Renal cortex interstitium (tissue), 11 donors: ENCODE measurements around the gene CHMP2B. TPM values are rescaled to one million over a fixed set of nuclear protein-coding genes. Genes with fewer than 3 reads are reported as not detected.
"Not testable (repeated sequence)": the region's sequence is repeated elsewhere in the genome, so short reads cannot be mapped to it uniquely, and the experiment has no call there.

Experiments
- DNase-seq, 11 donors: peaks; one replicate each; pipeline ENCODE4 v3.0.0-alpha.2; 2013; ENCODE audit warnings: low read depth in 9 of 11, low spot score in 4 of 11; ENCODE audit errors: extremely low read depth in 1 of 11
- polyA plus RNA-seq, 3 donors: library from polyadenylated mRNA; unstranded; fragments of 120-200 nt; gene quantifications; one replicate each; pipeline ENCODE4 v1.2.1, GENCODE V29; 2013; ENCODE audit not compliant: insufficient read length in 3 of 3

CHMP2B gene
- polyA plus RNA-seq, 3 donors = 54.2 to 69.4 (median 54.3) TPM

DNA sequence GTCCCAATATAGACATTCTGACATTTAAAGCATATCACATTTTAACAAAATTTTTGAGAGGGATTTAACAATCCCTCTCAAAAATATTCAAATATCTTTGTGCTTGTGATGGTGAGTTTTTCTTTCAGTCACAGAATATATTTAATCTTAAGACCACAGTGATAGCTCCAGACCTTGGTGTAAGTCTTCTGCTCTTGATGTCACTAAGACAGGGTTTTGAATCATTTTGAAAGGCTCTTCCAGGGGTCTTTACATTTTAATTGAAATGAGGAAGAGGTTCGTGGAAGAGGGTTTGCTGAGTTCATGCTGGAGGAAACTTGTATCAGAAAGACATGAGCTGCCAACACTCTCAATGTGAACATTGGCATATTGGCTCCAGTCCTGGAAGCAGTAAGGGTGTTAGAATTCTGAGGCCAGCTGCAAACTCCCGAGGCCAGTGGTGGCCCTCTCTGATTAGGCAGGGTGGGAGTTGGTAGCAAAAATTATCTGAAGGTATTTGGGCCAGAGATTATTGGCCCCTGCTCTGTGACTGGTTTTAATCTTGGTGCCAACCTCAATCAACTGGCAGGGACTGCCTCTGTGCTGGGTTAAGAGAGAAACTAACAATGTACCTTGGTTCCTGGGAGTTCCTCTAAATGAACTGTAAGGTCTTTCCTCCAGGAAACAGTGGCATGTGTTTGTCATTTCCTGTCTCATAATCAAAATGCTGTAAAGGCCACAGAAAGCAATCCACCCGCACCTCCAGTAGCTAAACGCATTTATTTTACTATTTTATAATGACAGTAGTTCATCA is 44.0 kb downstream of the CHMP2B start:
- no peak for DNase-seq

DNA sequence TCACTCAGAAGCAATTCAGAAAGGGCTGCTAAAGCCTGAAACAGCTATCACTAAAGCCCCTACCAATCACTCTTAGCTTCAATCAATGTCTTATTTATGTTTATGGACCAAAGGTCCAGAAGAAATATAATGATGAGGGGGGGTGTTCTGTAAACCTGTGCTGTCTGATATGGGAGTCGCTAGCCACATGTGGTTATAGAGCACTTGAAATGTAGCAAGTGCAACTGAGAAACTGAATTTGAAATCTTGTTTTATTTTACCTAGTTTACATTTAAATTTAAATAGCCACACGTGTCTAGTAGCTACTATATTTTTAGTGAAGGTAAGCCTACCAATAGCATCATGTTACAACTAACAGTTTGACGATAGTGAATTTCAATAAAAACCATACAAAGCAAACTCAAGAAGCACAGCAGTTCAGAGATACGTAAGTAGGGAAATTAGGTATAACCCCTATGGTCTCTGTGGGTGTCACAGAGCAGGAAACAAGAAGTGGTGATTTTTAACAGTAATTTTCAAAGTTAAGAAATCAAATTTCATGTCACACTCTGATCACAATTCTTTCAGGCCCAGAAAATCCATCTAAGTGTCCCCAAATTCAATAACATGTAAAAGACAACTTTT is 45.7 kb downstream of the CHMP2B start:
- DNase-seq = no peak

DNA sequence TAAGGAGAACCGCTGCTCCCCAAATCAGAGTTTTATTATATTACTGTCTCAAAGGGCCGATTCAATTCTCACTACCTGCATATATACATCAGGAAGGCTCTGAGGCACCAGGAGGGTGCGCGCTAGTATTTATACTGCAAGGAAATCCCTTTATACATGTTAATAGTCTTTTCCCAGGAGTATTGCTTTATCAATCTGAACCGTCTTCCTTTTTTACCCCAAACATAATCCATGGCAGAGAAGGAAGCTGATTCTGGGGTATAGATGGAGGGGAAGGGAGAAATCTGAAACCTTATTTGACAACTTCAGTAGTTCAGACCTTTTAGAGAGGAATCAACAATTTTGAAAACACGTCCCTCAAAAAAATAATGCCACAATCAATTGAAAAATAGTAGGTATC is 49.4 kb downstream of the CHMP2B start, which contains the start of gene POU1F1:
TSS of gene POU1F1 (minus strand) at position 101 of the 400 bp plus-strand sequence. CDS start 122 bp downstream, outside the sequence.
- no peak for DNase-seq

GRCh38 chr3:87287011-87287410 is 59.9 kb downstream of the CHMP2B start:
- no peak for DNase-seq

DNA sequence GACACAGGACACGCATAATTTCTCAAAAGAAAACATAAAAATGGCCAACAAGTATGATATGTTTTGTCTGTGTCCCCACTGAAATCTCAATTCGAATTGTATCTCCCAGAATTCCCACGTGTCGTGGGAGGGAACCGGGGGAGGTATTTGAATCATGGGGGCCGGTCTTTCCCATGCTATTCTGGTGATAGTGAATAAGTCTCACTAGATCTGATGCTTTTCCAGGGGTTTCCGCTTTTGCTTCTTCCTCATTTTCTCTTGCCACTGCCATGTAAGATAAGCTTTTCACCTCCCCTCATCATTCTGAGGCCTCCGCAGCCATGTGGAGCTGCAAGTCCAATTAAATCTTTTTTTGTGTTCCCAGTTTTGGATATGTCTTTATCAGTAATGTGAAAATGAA is 61.3 kb downstream of the CHMP2B start:
- DNase-seq = no peak

- DNase-seq = peak in 5 of 11 donors; percentile 15 to 38 (median 23)
Observed at GRCh38 chr3:87298111-87298718, 71.1 kb downstream of the CHMP2B start.

DNA sequence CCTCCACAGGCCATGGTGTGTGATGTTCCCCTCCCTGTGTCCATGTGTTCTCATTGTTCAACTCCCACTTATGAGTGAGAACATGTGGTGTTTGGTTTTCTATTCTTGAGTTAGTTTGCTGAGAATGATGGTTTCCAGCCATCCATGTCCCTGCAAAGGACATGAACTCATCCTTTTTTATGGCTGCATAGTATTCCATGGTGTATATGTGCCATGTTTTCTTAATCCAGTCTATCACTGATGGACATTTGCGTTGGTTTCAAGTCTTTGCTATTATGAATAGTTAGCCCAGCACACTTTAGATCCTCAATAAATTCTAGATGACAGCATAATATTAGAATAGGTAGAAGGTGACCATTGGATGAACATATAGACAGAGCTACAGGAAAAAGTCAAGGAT is 77.9 kb downstream of the CHMP2B start:
- not testable (repeated sequence) for DNase-seq

Other genes with a start within 250 kb of the CHMP2B start
- 1 to 10 TPM; 4.0 to 7.0 (median 4.2) TPM for gene VGLL3, start 236.2 kb upstream of the CHMP2B start, polyA plus RNA-seq
- not detected for gene POU1F1, start 49.3 kb downstream of the CHMP2B start, polyA plus RNA-seq